Measurements from ENCODE around the gene BCL10. TPM values are rescaled to one million over a fixed set of nuclear protein-coding genes. Genes with fewer than 3 reads are reported as not detected.

The BCL10 gene
- total RNA-seq, 2 donors from 2014 or later = 80.7 to 167 TPM

GRCh38 chr1:85290826-85291225, 14.4 kb upstream of the BCL10 start:
- no peak overlapping the region for H3K27ac ChIP-seq
- H3K36me3 ChIP-seq = no peaks in the 10 kb centered on the region
- no peak overlapping the region for H3K4me3 ChIP-seq
- DNase-seq = no peak
- no peaks in the 10 kb centered on the region for H3K9me3 ChIP-seq
- H3K4me1 ChIP-seq = no peaks in the 10 kb centered on the region
- intact Hi-C loops (cut with DNase I) = no loop called here
- no peaks in the 10 kb centered on the region for H3K27me3 ChIP-seq
- TF ChIP-seq CTCF (IDR thresholded peaks at IDR 0.05) = no peak
- H3K9ac ChIP-seq (ENCODE audit: low read depth in 2 of 2, low read length in 2 of 2) = no peak overlapping the region

GRCh38 chr1:85289848-85290335, 13.5 kb upstream of the BCL10 start:
- Histone ChIP-seq H3K9ac (ENCODE audit: low read depth in 2 of 2, low read length in 2 of 2) (no peak overlapping the region), H3K4me1 (no peaks in the 10 kb centered on the region), H3K27ac (no peak overlapping the region), H3K4me3 (no peak overlapping the region), H3K27me3 (no peaks in the 10 kb centered on the region), H3K36me3 (no peaks in the 10 kb centered on the region), H3K9me3 (no peaks in the 10 kb centered on the region)
- no peak for TF ChIP-seq CTCF (IDR thresholded peaks at IDR 0.05)
- intact Hi-C loops (cut with DNase I) = no loop called here
- no peak for DNase-seq

- no peaks in the 10 kb centered on the region for H3K36me3 ChIP-seq
- intact Hi-C loops (cut with DNase I) = no loop called here
- H3K27me3 ChIP-seq = no peaks in the 10 kb centered on the region
- H3K9ac ChIP-seq (ENCODE audit: low read depth in 2 of 2, low read length in 2 of 2) = no peak overlapping the region
- H3K4me3 ChIP-seq = no peak overlapping the region
- no peaks in the 10 kb centered on the region for H3K4me1 ChIP-seq
- no peak overlapping the region for H3K27ac ChIP-seq
- no peak for TF ChIP-seq CTCF (IDR thresholded peaks at IDR 0.05)
- no peak for DNase-seq
- no peaks in the 10 kb centered on the region for H3K9me3 ChIP-seq
Measured at GRCh38 chr1:85289207-85289847, 12.9 kb upstream of the BCL10 start.

- Histone ChIP-seq H3K27ac (no peak overlapping the region), H3K9me3 (no peaks in the 10 kb centered on the region), H3K4me3 (no peak overlapping the region)
Measured at GRCh38 chr1:85284202-85284601, 7.8 kb upstream of the BCL10 start.

GRCh38 chr1:85283475-85284199, 7.2 kb upstream of the BCL10 start:
- Histone ChIP-seq H3K4me1 (no peaks in the 10 kb centered on the region), H3K4me3 (no peak overlapping the region), H3K27ac (no peak overlapping the region), H3K27me3 (no peaks in the 10 kb centered on the region), H3K9ac (ENCODE audit: low read depth in 2 of 2, low read length in 2 of 2) (no peak overlapping the region), H3K9me3 (no peaks in the 10 kb centered on the region), H3K36me3 (no peaks in the 10 kb centered on the region)
- intact Hi-C loops (cut with DNase I) = no loop called here
- DNase-seq = peak; percentile 86
- no peak for TF ChIP-seq CTCF (IDR thresholded peaks at IDR 0.05)

More at GRCh38 chr1:85284202-85284601, 7.8 kb upstream of the BCL10 start:
- no peak overlapping the region for H3K9ac ChIP-seq (ENCODE audit: low read depth in 2 of 2, low read length in 2 of 2)
- no peak for DNase-seq
- TF ChIP-seq CTCF (IDR thresholded peaks at IDR 0.05) = no peak
- no peaks in the 10 kb centered on the region for H3K36me3 ChIP-seq
- intact Hi-C loops (cut with DNase I) = no loop called here
- H3K27me3 ChIP-seq = no peaks in the 10 kb centered on the region
- H3K4me1 ChIP-seq = no peaks in the 10 kb centered on the region

Measured in colonic mucosa (tissue), 4 donors.